GM12878 (cell line): Measurements from ENCODE around the gene ADAMTS6. TPM values are rescaled to one million over a fixed set of nuclear protein-coding genes. Genes with fewer than 3 reads are reported as not detected.

Experiments
- ATAC-seq: fragments of 200-7000 bp; cut with Tn5 transposase; 3 replicates; pipeline ENCODE4 v1.9.1; 2020; ENCODE audit warnings: mild to moderate bottlenecking, moderate library complexity
- BruUV-seq: library from RNA; stranded (reverse); fragments of 400-500 nt; replicated peaks from 2 replicates; lab custom pipeline; 2021; lab: Mats Ljungman, UMichigan
- CTCF ChIA-PET: fragments of 300-600 bp; sonication (Branson Sonifier 250); formaldehyde crosslinking; extraction: SDS; loops from one replicate; lab custom pipeline; 2021; ENCODE audit warnings: inconsistent platforms; lab: Yijun Ruan, JAX
- POLR2A ChIA-PET: fragments of 350-600 bp; formaldehyde crosslinking; extraction: SDS; loops from one replicate; lab custom pipeline; 2021; ENCODE audit warnings: inconsistent platforms; lab: Charles Lee
- RAD21 ChIA-PET: fragments of 300-600 bp; sonication (Branson Sonifier 250); formaldehyde crosslinking; loops from one replicate; lab custom pipeline; 2023; ENCODE audit warnings: antibody characterized with exemption; ENCODE audit not compliant: unreplicated experiment; lab: Charles Lee
- SMC1A ChIA-PET: fragments of 300-600 bp; sonication (Branson Sonifier 250); formaldehyde crosslinking; loops from one replicate; lab custom pipeline; 2023; ENCODE audit not compliant: unreplicated experiment, uncharacterized antibody; lab: Charles Lee
- DNase-seq: peaks from one replicate; pipeline ENCODE4 v3.0.0-alpha.2; 2011; ENCODE audit warnings: low read depth, low spot score
- FAIRE-seq: peaks from 3 replicates; lab custom pipeline; 2011; peaks lifted over from hg19 to GRCh38; lab: Jason Lieb, UNC
- H2AFZ ChIP-seq: 2 replicates; pipeline ENCODE4 v1.6.0; 2011; ENCODE audit warnings: low read depth, low read length, control low read depth; ENCODE audit not compliant: control insufficient read depth
- H3K27ac ChIP-seq: 2 replicates; pipeline ENCODE4 v1.5.1; 2011; ENCODE audit warnings: control low read depth; ENCODE audit not compliant: control insufficient read depth, insufficient read depth
- H3K27me3 ChIP-seq, 2 experiments: replicated peaks in 1 of 2; 2 replicates each; pipeline versions ENCODE4 v1.6.0 to v1.6.1; 2011; ENCODE audit warnings: low read length in 1 of 2; ENCODE audit not compliant: control insufficient read depth in 2 of 2, insufficient read depth in 2 of 2
- H3K36me3 ChIP-seq, 2 experiments: 2 replicates each; pipeline ENCODE4 v1.5.1; 2011; ENCODE audit warnings: low read length in 1 of 2; ENCODE audit not compliant: control insufficient read depth in 2 of 2, insufficient read depth in 2 of 2
- H3K4me1 ChIP-seq: 2 replicates; pipeline ENCODE4 v1.6.1; 2011; ENCODE audit warnings: mild to moderate bottlenecking, low read length, moderate library complexity, mixed read lengths; ENCODE audit not compliant: control insufficient read depth, insufficient read depth
- H3K4me2 ChIP-seq: 2 replicates; pipeline ENCODE4 v1.6.0; 2011; ENCODE audit warnings: control low read depth; ENCODE audit not compliant: control insufficient read depth, insufficient read depth
- H3K4me3 ChIP-seq: fragments of 200-600 bp; sonication (generic); 2 replicates; pipeline ENCODE4 v1.5.1; 2016
- H3K79me2 ChIP-seq: 2 replicates; pipeline ENCODE4 v1.6.0; 2011; ENCODE audit warnings: low read length; ENCODE audit not compliant: control insufficient read depth, insufficient read depth
- H3K9ac ChIP-seq: 2 replicates; pipeline ENCODE4 v1.8.0; 2011; ENCODE audit warnings: low read length, control low read depth, mixed read lengths; ENCODE audit not compliant: control insufficient read depth, insufficient read depth
- H3K9me3 ChIP-seq: replicated peaks from 3 replicates; pipeline ENCODE4 v1.5.1; 2011; ENCODE audit warnings: mild to moderate bottlenecking, low read length; ENCODE audit not compliant: control insufficient read depth, insufficient read depth
- H4K20me1 ChIP-seq: 2 replicates; pipeline ENCODE4 v1.6.0; 2011; ENCODE audit not compliant: control insufficient read depth, insufficient read depth
- BMI1 ChIP-seq: fragments of 450-650 bp; IDR thresholded peaks from 2 replicates; pipeline ENCODE4 v1.6.1; 2016; ENCODE audit warnings: mild to moderate bottlenecking, moderate library complexity, borderline replicate concordance
- CBX5 ChIP-seq: sonication (generic); IDR thresholded peaks from 2 replicates; pipeline ENCODE4 v1.6.1; 2016; ENCODE audit warnings: low read depth, moderate library complexity, mild to moderate bottlenecking, inconsistent platforms
- ETV6 ChIP-seq, 2 experiments: fragments of 450-650 bp in 1 of 2; IDR thresholded peaks in 1 of 2; conservative IDR thresholded peaks in 1 of 2; 2 replicates each; pipeline ENCODE4 v1.6.1; 2014; ENCODE audit warnings: antibody characterized with exemption in 1 of 2, borderline replicate concordance in 1 of 2, low read depth in 1 of 2, mild to moderate bottlenecking in 1 of 2, moderate library complexity in 1 of 2
- NBN ChIP-seq: fragments of 450-650 bp; IDR thresholded peaks from 2 replicates; pipeline ENCODE4 v1.6.1; 2016
- NR2C2 ChIP-seq: IDR thresholded peaks from 2 replicates; pipeline ENCODE4 v1.6.1; 2011; ENCODE audit warnings: borderline replicate concordance, low read depth; ENCODE audit not compliant: control insufficient read depth, insufficient read length
- WGBS: methylation state at CpG from one replicate; pipeline ENCODE4 v1.1.6; 2016; ENCODE audit warnings: low lambda C conversion rate; ENCODE audit not compliant: insufficient replicate concordance, insufficient coverage; ENCODE audit errors: missing lambda C conversion rate; 5-methylcytosine and 5-hydroxymethylcytosine counted together
- in situ Hi-C: fragments of 300-500 bp; cut with MboI; formaldehyde crosslinking; loops from 9 replicates; pipeline ENCODE4 v1.14.3; 2018; ENCODE audit warnings: mixed read lengths
- intact Hi-C: fragments of 100-400 bp; cut with micrococcal nuclease; formaldehyde crosslinking; loops from one replicate; pipeline ENCODE4 v1.14.2; 2022; ENCODE audit not compliant: unreplicated experiment
- polyA plus RNA-seq, 11 experiments: library from polyadenylated mRNA; depleted of rRNA in 4 of 11; unstranded in 6 of 11; stranded (reverse) in 5 of 11; fragments of >200 nt; fragmentation: Nextera tagmentation in 4 of 11; fragmentation: Illumina TruSeq in 1 of 11; extraction: Ambion mirVana in 4 of 11; extraction: Trizol in 1 of 11; gene quantifications; 1 replicate in 1 of 11; 2 replicates in 10 of 11; pipeline versions ENCODE4 v1.2.1 to v1.2.3, GENCODE V29; 2011 to 2016; ENCODE audit warnings: inconsistent platforms in 2 of 11, missing spikeins in 2 of 11, low read depth in 1 of 11
- total RNA-seq, 4 experiments: library from RNA; depleted of rRNA in 3 of 4; stranded (reverse); fragments of >200 nt in 3 of 4; fragmentation: Illumina TruSeq in 1 of 4; extraction: Trizol in 1 of 4; gene quantifications; 2 replicates each; pipeline versions ENCODE4 v1.2.1 to v1.2.3, GENCODE V29; 2013 to 2021

The ADAMTS6 gene
- total and polyA plus RNA-seq, 10 of the 15 experiments (the other 5 are each of a cell fraction or from before 2014, with no cell fraction given) = 1.1 to 12.3 (median 6.5) TPM

DNA sequence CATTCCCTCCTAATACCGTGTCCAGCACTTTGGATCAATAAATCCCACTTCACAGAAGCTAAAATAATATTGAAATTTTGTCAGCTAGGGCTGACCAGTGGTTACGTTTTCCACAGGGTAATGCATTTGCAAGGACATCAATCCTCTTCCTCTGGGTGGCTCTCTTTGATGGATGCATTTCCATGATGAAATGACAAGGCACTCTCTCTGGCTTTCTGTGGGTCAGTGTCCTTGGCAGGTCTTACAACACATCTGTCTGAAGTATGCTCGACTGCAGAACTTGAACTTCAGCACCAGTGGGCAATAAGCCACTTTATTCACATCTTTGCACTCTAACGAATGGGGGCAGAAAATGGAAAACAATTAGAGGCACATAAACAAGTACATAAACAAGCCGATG is 330.1 kb downstream of the ADAMTS6 start:
- FAIRE-seq (no peak), DNase-seq (no peak), ATAC-seq (no peak)
- Histone ChIP-seq H3K27me3 (no peaks in the 10 kb centered on the region), H3K79me2 (no peaks in the 10 kb centered on the region), H4K20me1 (no peaks in the 10 kb centered on the region), H3K27ac (no peak overlapping the region), H3K4me3 (no peak overlapping the region), H3K9me3 (no peaks in the 10 kb centered on the region)
- intact Hi-C loops (no loop called here), in situ Hi-C loops (no loop called here)
- POLR2A ChIA-PET = no interaction called here
- SMC1A ChIA-PET = interaction anchor here (1.2 to 1.3 kb wide), 2 partner anchors 9 to 21 kb away, joined by 4 read pairs; no protein-coding TSS in a partner anchor
- no TSS peak for BruUV-seq
- CTCF ChIA-PET = no interaction called here
- RAD21 ChIA-PET = no interaction called here
- no peak for TF ChIP-seq BMI1
- TF ChIP-seq ETV6 (conservative IDR thresholded peaks at IDR 0.05 in 1 of 2, IDR thresholded peaks at IDR 0.05 in 1 of 2; ENCODE audit: borderline replicate concordance in 1 of 2, low read depth in 1 of 2) = no peak
- TF ChIP-seq, all 136 proteins: peak for 0
- Histone ChIP-seq H3K4me1 (no peaks in the 10 kb centered on the region), H3K4me2 (no peak overlapping the region), H3K36me3 (no peaks in the 10 kb centered on the region), H3K9ac (no peak overlapping the region), H2AFZ (no peak overlapping the region)
- WGBS = 30% methylated on average over 5 of the region's 5 CpGs

DNA sequence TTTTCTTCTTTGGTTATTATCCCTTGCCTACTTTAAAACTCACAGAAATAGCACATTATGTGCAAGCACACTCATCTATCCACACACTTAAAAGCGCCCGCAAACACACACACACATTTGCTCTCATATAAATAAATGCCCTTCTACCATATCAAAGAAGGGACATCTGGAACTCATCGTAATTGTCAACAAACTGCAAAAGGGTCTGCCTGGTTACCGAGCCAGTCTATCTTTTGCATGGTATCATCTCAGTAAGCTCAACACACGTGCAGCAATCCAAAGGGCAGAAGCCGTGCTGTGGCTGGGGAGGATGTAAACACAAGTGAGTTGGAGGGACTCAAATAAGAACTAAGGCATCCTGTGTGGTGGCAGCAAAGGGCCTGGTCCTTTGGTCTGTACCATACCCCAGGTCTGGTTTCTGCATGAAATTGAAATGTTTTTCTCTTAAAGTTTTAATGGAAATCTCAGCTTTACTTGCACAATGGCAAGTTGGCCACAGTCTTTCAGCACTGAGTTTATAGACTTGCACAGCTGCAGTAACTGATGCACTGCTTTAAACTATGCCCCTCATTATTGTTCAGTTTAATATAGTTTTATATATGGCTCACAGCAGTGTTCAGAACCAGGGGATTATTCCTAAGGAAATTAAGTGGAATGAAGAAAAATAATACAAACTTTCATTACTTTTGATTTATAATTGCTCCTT is 331.0 kb downstream of the ADAMTS6 start:
- no peak overlapping the region for H2AFZ ChIP-seq
- no peak for FAIRE-seq
- TF ChIP-seq NBN (no peak), NR2C2 (no peak), CBX5 (no peak)
- H3K27ac ChIP-seq = no peak overlapping the region
- intact Hi-C loops = no loop called here
- H4K20me1 ChIP-seq = no peaks in the 10 kb centered on the region
- H3K9me3 ChIP-seq = no peaks in the 10 kb centered on the region
- ChIA-PET CTCF (interaction anchor here (0.8 kb wide), 1 partner anchor 67 kb away, joined by 3 read pairs; no protein-coding TSS in a partner anchor), RAD21 (no interaction called here), SMC1A (interaction anchor here (0.6 to 1.3 kb wide), 3 partner anchors 8 to 25 kb away, joined by 3 to 4 read pairs (median 4); no protein-coding TSS in a partner anchor), POLR2A (no interaction called here)
- H3K4me3 ChIP-seq = no peak overlapping the region
- WGBS = 61% methylated on average over 6 of the region's 6 CpGs
- no peak overlapping the region for H3K9ac ChIP-seq
- H3K79me2 ChIP-seq = no peaks in the 10 kb centered on the region
- H3K36me3 ChIP-seq = no peaks in the 10 kb centered on the region
- no peaks in the 10 kb centered on the region for H3K4me1 ChIP-seq
- in situ Hi-C loops = no loop called here
- no peak for DNase-seq
- no peak overlapping the region for H3K4me2 ChIP-seq
- ATAC-seq = no peak
- H3K27me3 ChIP-seq = no peaks in the 10 kb centered on the region
- no TSS peak for BruUV-seq
